Smooth muscle cell (in vitro differentiated cells): ENCODE data around the gene IRF4. TPM values are rescaled to one million over a fixed set of nuclear protein-coding genes. Genes with fewer than 3 reads are reported as not detected.

Experiments
- DNase-seq: peaks from one replicate; lab custom pipeline; 2025; ENCODE audit not compliant: unreplicated experiment; lab: John Stamatoyannopoulos, UW
- H2AFZ ChIP-seq: fragments of 200-600 bp; sonication (generic); 2 replicates; pipeline ENCODE4 v1.6.0; 2016; ENCODE audit warnings: antibody characterized with exemption, low read depth, mild to moderate bottlenecking
- H3F3A ChIP-seq: fragments of 200-600 bp; sonication (generic); 2 replicates; pipeline ENCODE4 v1.6.0; 2017; ENCODE audit warnings: antibody characterized with exemption, low read depth
- H3K27ac ChIP-seq: fragments of 200-600 bp; sonication (generic); 2 replicates; pipeline ENCODE4 v1.5.1; 2016; ENCODE audit warnings: low read depth, mild to moderate bottlenecking
- H3K27me3 ChIP-seq: fragments of 200-600 bp; sonication (generic); 2 replicates; pipeline ENCODE4 v1.6.1; 2016; ENCODE audit warnings: low read depth, mild to moderate bottlenecking
- H3K36me3 ChIP-seq: fragments of 200-600 bp; sonication (generic); 2 replicates; pipeline ENCODE4 v1.5.1; 2016; ENCODE audit warnings: low read depth
- H3K4me1 ChIP-seq: fragments of 200-600 bp; sonication (generic); 2 replicates; pipeline ENCODE4 v1.5.1; 2016; ENCODE audit warnings: low read depth
- H3K4me2 ChIP-seq: fragments of 200-600 bp; sonication (generic); 2 replicates; pipeline ENCODE4 v1.6.0; 2016; ENCODE audit warnings: mild to moderate bottlenecking
- H3K4me3 ChIP-seq: fragments of 200-600 bp; sonication (generic); 2 replicates; pipeline ENCODE4 v1.5.1; 2016; ENCODE audit warnings: mild to moderate bottlenecking
- H3K79me2 ChIP-seq: fragments of 200-600 bp; sonication (generic); 2 replicates; pipeline ENCODE4 v1.6.0; 2016; ENCODE audit warnings: low read depth, mild to moderate bottlenecking
- H3K9ac ChIP-seq: fragments of 200-600 bp; sonication (generic); 2 replicates; pipeline ENCODE4 v1.6.0; 2016; ENCODE audit warnings: low read depth
- H3K9me3 ChIP-seq: fragments of 200-600 bp; sonication (generic); replicated peaks from 2 replicates; pipeline ENCODE4 v1.5.1; 2016; ENCODE audit warnings: low read depth
- H4K20me1 ChIP-seq: fragments of 200-600 bp; sonication (generic); 2 replicates; pipeline ENCODE4 v1.6.0; 2016; ENCODE audit warnings: low read depth
- WGBS: methylation state at CpG from one replicate; pipeline ENCODE4 v1.1.7; 2016; ENCODE audit warnings: low lambda C conversion rate; 5-methylcytosine and 5-hydroxymethylcytosine counted together
- polyA plus RNA-seq: library from polyadenylated mRNA; unstranded; fragments of >200 nt; fragmentation: Nextera tagmentation; extraction: Ambion mirVana; gene quantifications from 2 replicates; pipeline ENCODE4 v1.2.1, GENCODE V29; 2016
- total RNA-seq: library from RNA; depleted of rRNA; stranded (reverse); fragments of >200 nt; gene quantifications from 2 replicates; pipeline ENCODE4 v1.2.3, GENCODE V29; 2014
- TF ChIP-seq, protein P1 (sequence below): fragments of 200-600 bp; sonication (generic); IDR thresholded peaks from 2 replicates; pipeline ENCODE4 v1.5.1; 2017; ENCODE audit warnings: borderline replicate concordance, mild to moderate bottlenecking, antibody characterized with exemption; ENCODE audit not compliant: insufficient read depth, poor library complexity, severe bottlenecking

Gene IRF4
- total and polyA plus RNA-seq, 2 experiments from 2014 or later: 0.04 TPM; not detected in 1

DNA sequence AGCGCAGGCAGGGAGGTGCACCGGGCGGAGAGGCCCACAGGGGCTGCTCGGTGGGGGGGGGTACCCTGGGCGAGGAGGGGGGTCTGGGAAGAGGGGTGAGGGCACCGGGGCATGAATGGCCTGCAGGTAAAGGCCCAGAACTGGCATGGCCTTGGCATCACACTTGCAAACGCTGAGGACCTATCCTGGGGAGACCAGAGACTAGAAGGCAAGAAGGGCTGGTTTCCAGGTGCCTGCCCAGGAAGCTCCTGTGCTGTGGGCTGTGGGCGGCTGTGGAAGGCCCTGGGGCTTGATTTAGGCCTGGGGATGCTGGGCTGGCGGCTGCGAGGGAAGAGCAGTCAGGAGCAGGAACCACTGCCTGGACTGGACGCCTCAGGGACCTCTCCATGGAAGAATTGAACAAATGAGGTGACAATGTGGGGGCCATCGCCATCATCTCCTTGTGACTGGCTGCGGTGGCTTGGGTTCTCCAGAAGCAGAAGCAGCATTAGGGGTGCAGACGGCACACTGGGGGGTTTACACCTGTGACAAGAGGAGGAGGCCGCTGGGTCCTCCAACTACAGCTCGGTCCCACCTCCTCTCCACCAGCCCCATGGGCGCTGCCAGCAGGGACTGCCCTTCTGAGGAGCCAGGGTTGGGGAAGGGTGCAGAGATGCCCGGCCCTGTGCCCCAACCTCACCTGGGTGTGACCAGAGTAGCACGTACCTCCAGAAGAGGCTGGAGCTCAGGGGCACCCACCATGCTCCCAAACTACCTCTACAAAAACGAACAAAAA is 32.1 kb upstream of the IRF4 start:
- TF ChIP-seq, protein P1, sequence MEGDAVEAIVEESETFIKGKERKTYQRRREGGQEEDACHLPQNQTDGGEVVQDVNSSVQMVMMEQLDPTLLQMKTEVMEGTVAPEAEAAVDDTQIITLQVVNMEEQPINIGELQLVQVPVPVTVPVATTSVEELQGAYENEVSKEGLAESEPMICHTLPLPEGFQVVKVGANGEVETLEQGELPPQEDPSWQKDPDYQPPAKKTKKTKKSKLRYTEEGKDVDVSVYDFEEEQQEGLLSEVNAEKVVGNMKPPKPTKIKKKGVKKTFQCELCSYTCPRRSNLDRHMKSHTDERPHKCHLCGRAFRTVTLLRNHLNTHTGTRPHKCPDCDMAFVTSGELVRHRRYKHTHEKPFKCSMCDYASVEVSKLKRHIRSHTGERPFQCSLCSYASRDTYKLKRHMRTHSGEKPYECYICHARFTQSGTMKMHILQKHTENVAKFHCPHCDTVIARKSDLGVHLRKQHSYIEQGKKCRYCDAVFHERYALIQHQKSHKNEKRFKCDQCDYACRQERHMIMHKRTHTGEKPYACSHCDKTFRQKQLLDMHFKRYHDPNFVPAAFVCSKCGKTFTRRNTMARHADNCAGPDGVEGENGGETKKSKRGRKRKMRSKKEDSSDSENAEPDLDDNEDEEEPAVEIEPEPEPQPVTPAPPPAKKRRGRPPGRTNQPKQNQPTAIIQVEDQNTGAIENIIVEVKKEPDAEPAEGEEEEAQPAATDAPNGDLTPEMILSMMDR: no peak
- H3K4me3 ChIP-seq: no peak overlapping the region
- DNase-seq: no peak
- no peak overlapping the region for H3K9ac ChIP-seq
- no peaks in the 10 kb centered on the region for H3K79me2 ChIP-seq
- no peak overlapping the region for H2AFZ ChIP-seq
- H3K4me1 ChIP-seq: no peaks in the 10 kb centered on the region
- no peaks in the 10 kb centered on the region for H3K36me3 ChIP-seq
- H3K4me2 ChIP-seq: no peak overlapping the region
- H3F3A ChIP-seq: no peaks in the 10 kb centered on the region
- H3K9me3 ChIP-seq: peaks cover 9% of the 10 kb centered on the region
- no peak overlapping the region for H3K27ac ChIP-seq
- H4K20me1 ChIP-seq: no peaks in the 10 kb centered on the region
- 79% methylated on average over 20 of the region's 20 CpGs for WGBS
- no peaks in the 10 kb centered on the region for H3K27me3 ChIP-seq

DNA sequence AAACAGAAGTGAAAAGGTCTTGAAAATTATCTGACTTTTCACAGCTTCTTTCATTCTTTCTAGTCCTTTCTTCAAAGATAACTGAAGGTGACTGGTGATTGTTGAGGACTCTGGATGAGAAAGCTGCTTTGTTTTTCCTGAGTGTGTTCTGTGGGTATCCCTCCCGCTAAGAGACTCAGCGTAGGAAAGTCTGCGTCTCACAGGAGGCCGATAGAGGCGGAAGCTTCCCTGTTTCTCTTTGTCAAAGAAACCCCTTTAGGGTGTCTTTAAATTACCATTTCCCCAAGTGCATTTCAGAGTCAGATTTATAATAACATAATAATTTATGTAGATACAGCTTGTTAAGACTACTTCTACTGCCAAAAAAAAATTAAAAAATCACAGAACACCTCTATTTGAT is 31.2 kb upstream of the IRF4 start:
- Histone ChIP-seq H3K9me3 (peaks cover 9% of the 10 kb centered on the region), H3K79me2 (no peaks in the 10 kb centered on the region), H3K27ac (no peak overlapping the region), H3K36me3 (no peaks in the 10 kb centered on the region), H3K9ac (no peak overlapping the region), H3K4me2 (no peak overlapping the region), H2AFZ (no peak overlapping the region), H3K27me3 (no peaks in the 10 kb centered on the region), H3K4me1 (no peaks in the 10 kb centered on the region), H3F3A (no peaks in the 10 kb centered on the region), H3K4me3 (no peak overlapping the region), H4K20me1 (no peaks in the 10 kb centered on the region)
- TF ChIP-seq, protein P1: no peak
- DNase-seq: no peak
- 88% methylated on average over 5 of the region's 5 CpGs for WGBS

DNA sequence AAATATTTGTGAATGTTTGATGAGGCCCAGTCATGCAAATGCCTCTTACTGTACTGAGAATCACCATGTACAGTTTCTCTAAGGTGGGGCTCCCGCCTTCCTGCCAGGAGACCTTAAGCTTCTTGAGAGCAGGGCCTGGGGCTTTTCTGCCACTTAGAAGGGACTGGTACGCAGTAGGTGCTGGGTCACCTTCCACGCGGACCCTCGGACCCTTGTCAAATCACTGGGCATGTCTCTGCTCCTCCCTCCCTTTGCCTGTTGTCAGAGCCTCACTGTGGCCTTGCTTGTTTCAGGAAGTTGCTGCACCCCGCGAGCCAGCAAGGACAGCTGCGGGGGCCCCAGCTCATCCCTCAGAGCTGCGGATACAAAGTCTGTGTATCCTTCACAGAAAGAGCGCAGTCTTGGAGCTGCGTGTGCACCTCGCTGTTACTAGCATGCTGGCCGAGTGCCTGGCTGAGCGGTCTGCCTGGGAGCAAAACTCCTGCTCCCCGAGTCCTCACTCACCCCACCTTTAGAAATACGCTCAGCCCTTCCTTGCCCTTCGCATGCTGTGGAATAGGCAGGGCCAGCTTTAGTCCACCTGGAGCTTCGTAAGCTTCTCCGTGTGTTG is 30.7 kb upstream of the IRF4 start:
- Histone ChIP-seq H3K4me1 (no peaks in the 10 kb centered on the region), H4K20me1 (no peaks in the 10 kb centered on the region), H3K79me2 (no peaks in the 10 kb centered on the region), H3K4me2 (no peak overlapping the region), H3K9me3 (peaks cover 9% of the 10 kb centered on the region), H3K9ac (no peak overlapping the region), H3K4me3 (no peak overlapping the region), H2AFZ (no peak overlapping the region), H3K36me3 (no peaks in the 10 kb centered on the region), H3F3A (no peaks in the 10 kb centered on the region), H3K27ac (no peak overlapping the region), H3K27me3 (no peaks in the 10 kb centered on the region)
- WGBS: 87% methylated on average over 19 of the region's 19 CpGs
- TF ChIP-seq, protein P1: no peak
- no peak for DNase-seq
